Nephron (organoid): ENCODE measurements around the gene ZNF496.

Source experiments
- H3K27ac Mint-ChIP-seq, 3 experiments: 2 replicates each; pipeline ENCODE4 v1.8.0; 2020; ENCODE audit warnings: mixed read lengths in 3 of 3, mild to moderate bottlenecking in 2 of 3, moderate library complexity in 1 of 3
- H3K27me3 Mint-ChIP-seq: 2 replicates; pipeline ENCODE4 v1.8.0; 2021; ENCODE audit warnings: low read depth, mild to moderate bottlenecking, moderate library complexity, mixed read lengths
- H3K36me3 Mint-ChIP-seq: 2 replicates; pipeline ENCODE4 v1.8.0; 2020; ENCODE audit warnings: low read depth, mixed read lengths
- H3K4me1 Mint-ChIP-seq: 2 replicates; pipeline ENCODE4 v1.8.0; 2020; ENCODE audit warnings: mixed read lengths
- H3K4me3 Mint-ChIP-seq, 3 experiments: 2 replicates each; pipeline ENCODE4 v1.8.0; 2020; ENCODE audit warnings: mild to moderate bottlenecking in 3 of 3, mixed read lengths in 3 of 3, moderate library complexity in 2 of 3
- H3K9me3 Mint-ChIP-seq: 2 replicates; pipeline ENCODE4 v1.8.0; 2020; ENCODE audit warnings: mixed read lengths
- TF ChIP-seq, protein P1 (sequence below), 3 experiments: fragments of 200-600 bp; sonication (generic); IDR thresholded peaks; one replicate each; pipeline ENCODE4 v1.5.0; 2021; ENCODE audit warnings: antibody characterized with exemption in 3 of 3; ENCODE audit not compliant: unreplicated experiment in 3 of 3

The ZNF496 gene

GRCh38 chr1:247352175-247352574 is 20.5 kb upstream of the ZNF496 start:
- Mint-ChIP-seq H3K4me3 (no peak overlapping the region), H3K27me3 (no peaks in the 10 kb centered on the region)

GRCh38 chr1:247350587-247350986 is 18.9 kb upstream of the ZNF496 start:
- Mint-ChIP-seq H3K27ac (no peak overlapping the region), H3K9me3 (no peaks in the 10 kb centered on the region), H3K4me3 (no peak overlapping the region)

More at GRCh38 chr1:247352175-247352574, 20.5 kb upstream of the ZNF496 start:
- H3K9me3 Mint-ChIP-seq: no peaks in the 10 kb centered on the region
- H3K4me1 Mint-ChIP-seq: peaks cover 19% of the 10 kb centered on the region
- no peak overlapping the region for H3K27ac Mint-ChIP-seq
- TF ChIP-seq, protein P1, sequence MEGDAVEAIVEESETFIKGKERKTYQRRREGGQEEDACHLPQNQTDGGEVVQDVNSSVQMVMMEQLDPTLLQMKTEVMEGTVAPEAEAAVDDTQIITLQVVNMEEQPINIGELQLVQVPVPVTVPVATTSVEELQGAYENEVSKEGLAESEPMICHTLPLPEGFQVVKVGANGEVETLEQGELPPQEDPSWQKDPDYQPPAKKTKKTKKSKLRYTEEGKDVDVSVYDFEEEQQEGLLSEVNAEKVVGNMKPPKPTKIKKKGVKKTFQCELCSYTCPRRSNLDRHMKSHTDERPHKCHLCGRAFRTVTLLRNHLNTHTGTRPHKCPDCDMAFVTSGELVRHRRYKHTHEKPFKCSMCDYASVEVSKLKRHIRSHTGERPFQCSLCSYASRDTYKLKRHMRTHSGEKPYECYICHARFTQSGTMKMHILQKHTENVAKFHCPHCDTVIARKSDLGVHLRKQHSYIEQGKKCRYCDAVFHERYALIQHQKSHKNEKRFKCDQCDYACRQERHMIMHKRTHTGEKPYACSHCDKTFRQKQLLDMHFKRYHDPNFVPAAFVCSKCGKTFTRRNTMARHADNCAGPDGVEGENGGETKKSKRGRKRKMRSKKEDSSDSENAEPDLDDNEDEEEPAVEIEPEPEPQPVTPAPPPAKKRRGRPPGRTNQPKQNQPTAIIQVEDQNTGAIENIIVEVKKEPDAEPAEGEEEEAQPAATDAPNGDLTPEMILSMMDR (IDR thresholded peaks at IDR 0.05; ENCODE audit: unreplicated experiment in 3 of 3): no peak
- peaks cover 13% of the 10 kb centered on the region for H3K36me3 Mint-ChIP-seq

GRCh38 chr1:247347477-247348222 is 16.0 kb upstream of the ZNF496 start:
- TF ChIP-seq, protein P1 (IDR thresholded peaks at IDR 0.05; ENCODE audit: unreplicated experiment in 3 of 3): no peak
- Mint-ChIP-seq H3K9me3 (no peaks in the 10 kb centered on the region), H3K4me1 (no peaks in the 10 kb centered on the region), H3K27ac (no peak overlapping the region), H3K27me3 (no peaks in the 10 kb centered on the region), H3K36me3 (peaks cover 29% of the 10 kb centered on the region), H3K4me3 (no peak overlapping the region)

More at GRCh38 chr1:247350587-247350986, 18.9 kb upstream of the ZNF496 start:
- TF ChIP-seq, protein P1 (IDR thresholded peaks at IDR 0.05; ENCODE audit: unreplicated experiment in 3 of 3): no peak
- Mint-ChIP-seq H3K36me3 (peaks cover 13% of the 10 kb centered on the region), H3K4me1 (peaks cover 5% of the 10 kb centered on the region), H3K27me3 (no peaks in the 10 kb centered on the region)

DNA sequence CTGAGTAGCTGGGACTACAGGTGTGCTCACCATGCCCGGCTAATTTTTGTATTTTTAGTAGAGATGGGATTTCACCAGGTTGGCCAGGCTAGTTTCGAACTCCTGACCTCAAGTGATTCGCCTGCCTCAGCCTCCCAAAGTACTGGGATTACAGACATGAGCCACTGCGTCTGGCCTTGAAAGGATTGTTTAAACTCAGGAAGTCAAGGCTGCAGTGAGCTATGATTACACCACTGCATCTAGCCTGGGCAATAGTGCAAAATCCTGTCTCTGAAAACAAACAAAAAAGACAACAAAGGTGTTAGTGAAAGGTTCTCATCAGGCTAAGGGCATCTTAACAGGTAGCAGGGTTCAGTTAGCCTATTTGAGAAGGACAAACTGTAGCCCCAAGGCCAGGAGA is 14.2 kb upstream of the ZNF496 start:
- Mint-ChIP-seq H3K4me1 (no peaks in the 10 kb centered on the region), H3K36me3 (peaks cover 37% of the 10 kb centered on the region), H3K27ac (no peak overlapping the region), H3K27me3 (no peaks in the 10 kb centered on the region), H3K4me3 (no peak overlapping the region), H3K9me3 (no peaks in the 10 kb centered on the region)
- TF ChIP-seq, protein P1 (IDR thresholded peaks at IDR 0.05; ENCODE audit: unreplicated experiment in 3 of 3): no peak

DNA sequence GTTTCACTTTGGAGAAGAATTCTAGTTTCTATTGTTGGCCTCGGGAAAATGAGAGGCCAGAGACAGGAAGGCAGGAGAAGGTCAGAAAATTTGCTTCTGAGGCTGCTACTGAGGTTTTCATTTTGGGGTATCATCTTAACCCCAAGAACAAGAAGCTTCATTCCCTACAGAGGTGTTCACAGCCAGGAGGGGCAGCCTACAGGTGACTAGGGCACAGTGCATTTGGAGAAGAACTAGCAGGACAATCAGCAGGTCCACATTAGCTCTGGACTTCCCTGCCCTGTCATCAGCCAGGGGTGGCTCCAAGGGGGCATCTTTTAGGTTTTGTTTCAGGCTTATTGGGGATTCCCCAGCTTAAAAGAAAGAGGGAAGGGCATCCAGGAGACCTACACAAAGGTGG is 12.1 kb upstream of the ZNF496 start:
- no peaks in the 10 kb centered on the region for H3K27me3 Mint-ChIP-seq
- H3K4me1 Mint-ChIP-seq: peaks cover 4% of the 10 kb centered on the region
- TF ChIP-seq, protein P1 (IDR thresholded peaks at IDR 0.05; ENCODE audit: unreplicated experiment in 3 of 3): no peak
- peaks cover 40% of the 10 kb centered on the region for H3K36me3 Mint-ChIP-seq
- H3K27ac Mint-ChIP-seq: no peak overlapping the region
- no peak overlapping the region for H3K4me3 Mint-ChIP-seq
- no peaks in the 10 kb centered on the region for H3K9me3 Mint-ChIP-seq
